Middle frontal gyrus (tissue), 1 donor: ENCODE results near the gene GLE1.

Experiments used
- DNase-seq: peaks from one replicate; pipeline ENCODE4 v3.0.0-alpha.2; 2015; ENCODE audit warnings: low spot score; ENCODE audit errors: extremely low spot score

Gene GLE1

GRCh38 chr9:128504485-128505413, at the start of gene GLE1:
Gene GLE1 (plus strand): TSS chr9:128504719. CDS start chr9:128504806, 87 bp downstream.
- DNase-seq: peak; percentile 87

- no peak for DNase-seq
Observed at GRCh38 chr9:128454991-128455390, 49.5 kb upstream of the GLE1 start.

- DNase-seq: peak; percentile 93
Observed at GRCh38 chr9:128455849-128456612, 48.5 kb upstream of the GLE1 start, which contains the start of gene ODF2. Gene ODF2 (plus strand): TSS chr9:128456006. CDS start chr9:128456092, 86 bp downstream.

GRCh38 chr9:128456613-128457061, 47.9 kb upstream of the GLE1 start:
- DNase-seq: no peak

GRCh38 chr9:128457207-128457606, 47.3 kb upstream of the GLE1 start:
- no peak for DNase-seq

- no peak for DNase-seq
Observed at GRCh38 chr9:128459011-128459410, 45.5 kb upstream of the GLE1 start.

GRCh38 chr9:128469070-128469469, 35.4 kb upstream of the GLE1 start:
- no peak for DNase-seq

GRCh38 chr9:128470560-128470959, 34.0 kb upstream of the GLE1 start:
- DNase-seq: no peak

- DNase-seq: no peak
Observed at GRCh38 chr9:128473104-128473503, 31.4 kb upstream of the GLE1 start.

GRCh38 chr9:128475867-128476266, 28.7 kb upstream of the GLE1 start:
- no peak for DNase-seq

- no peak for DNase-seq
Observed at GRCh38 chr9:128479262-128479661, 25.3 kb upstream of the GLE1 start.

- DNase-seq: no peak
Observed at GRCh38 chr9:128481561-128481960, 23.0 kb upstream of the GLE1 start.

- DNase-seq: no peak
Observed at GRCh38 chr9:128482186-128482585, 22.3 kb upstream of the GLE1 start.

GRCh38 chr9:128484686-128485413, 19.7 kb upstream of the GLE1 start:
- DNase-seq: no peak

GRCh38 chr9:128485414-128485855, 19.1 kb upstream of the GLE1 start:
- no peak for DNase-seq

- DNase-seq: no peak
Observed at GRCh38 chr9:128486201-128486600, 18.3 kb upstream of the GLE1 start.

- no peak for DNase-seq
Observed at GRCh38 chr9:128493424-128493823, 11.1 kb upstream of the GLE1 start.

GRCh38 chr9:128494108-128494745, 10.3 kb upstream of the GLE1 start:
- no peak for DNase-seq

- DNase-seq: no peak
Observed at GRCh38 chr9:128494746-128495129, 9.8 kb upstream of the GLE1 start.

GRCh38 chr9:128495296-128495695, 9.2 kb upstream of the GLE1 start:
- DNase-seq: no peak
